Measurements from ENCODE around the gene HSPB6.

GRCh38 chr19:35713904-35714495 is 42.8 kb downstream of the HSPB6 start:
- TF ChIP-seq CTCF (IDR thresholded peaks at IDR 0.05; ENCODE audit: low read depth, low read length, poor library complexity, severe bottlenecking) (no peak), EZH2phosphoT487 (IDR thresholded peaks at IDR 0.05; ENCODE audit: borderline replicate concordance, low read length) (no peak)

All from DOHH2 (cell line).